ENCODE results near the gene MAPKAP1.

DNA sequence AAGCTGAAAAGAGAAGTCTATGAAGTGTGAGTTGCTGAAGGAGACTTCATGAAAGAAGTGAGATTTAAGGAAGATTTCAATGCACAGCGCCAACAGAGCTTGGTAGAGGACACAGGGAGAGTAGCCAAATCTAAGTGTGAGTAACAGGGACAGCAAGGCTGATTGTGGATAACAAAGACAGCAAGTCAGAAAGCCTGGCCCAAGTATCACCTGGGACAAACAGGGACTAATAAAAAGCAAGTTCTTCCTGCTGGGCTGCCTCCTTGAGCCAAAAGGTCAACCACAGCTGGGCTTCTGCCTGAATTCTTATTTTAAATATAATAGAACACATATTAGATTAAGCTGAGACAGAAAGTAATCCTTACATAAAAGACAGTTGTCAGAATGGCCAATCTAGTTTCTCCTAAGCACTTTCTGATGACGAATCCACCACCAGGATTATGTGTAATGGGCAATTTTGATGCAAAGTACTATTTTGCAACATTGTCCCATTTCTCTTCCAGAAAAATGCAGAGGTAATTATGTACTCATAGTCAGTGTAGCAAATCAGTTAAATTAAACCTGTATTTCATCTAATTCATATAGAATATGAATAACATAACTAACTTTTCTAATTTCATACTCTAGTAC lies 73.8 kb downstream of the MAPKAP1 start:
- TF ChIP-seq, protein P1, sequence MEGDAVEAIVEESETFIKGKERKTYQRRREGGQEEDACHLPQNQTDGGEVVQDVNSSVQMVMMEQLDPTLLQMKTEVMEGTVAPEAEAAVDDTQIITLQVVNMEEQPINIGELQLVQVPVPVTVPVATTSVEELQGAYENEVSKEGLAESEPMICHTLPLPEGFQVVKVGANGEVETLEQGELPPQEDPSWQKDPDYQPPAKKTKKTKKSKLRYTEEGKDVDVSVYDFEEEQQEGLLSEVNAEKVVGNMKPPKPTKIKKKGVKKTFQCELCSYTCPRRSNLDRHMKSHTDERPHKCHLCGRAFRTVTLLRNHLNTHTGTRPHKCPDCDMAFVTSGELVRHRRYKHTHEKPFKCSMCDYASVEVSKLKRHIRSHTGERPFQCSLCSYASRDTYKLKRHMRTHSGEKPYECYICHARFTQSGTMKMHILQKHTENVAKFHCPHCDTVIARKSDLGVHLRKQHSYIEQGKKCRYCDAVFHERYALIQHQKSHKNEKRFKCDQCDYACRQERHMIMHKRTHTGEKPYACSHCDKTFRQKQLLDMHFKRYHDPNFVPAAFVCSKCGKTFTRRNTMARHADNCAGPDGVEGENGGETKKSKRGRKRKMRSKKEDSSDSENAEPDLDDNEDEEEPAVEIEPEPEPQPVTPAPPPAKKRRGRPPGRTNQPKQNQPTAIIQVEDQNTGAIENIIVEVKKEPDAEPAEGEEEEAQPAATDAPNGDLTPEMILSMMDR (IDR thresholded peaks at IDR 0.05): no peak
- TF ChIP-seq POLR2A (IDR thresholded peaks at IDR 0.05): no peak
